PC-9 (cell line): ENCODE results near the gene FNDC5. TPM values are rescaled to one million over a fixed set of nuclear protein-coding genes. Genes with fewer than 3 reads are reported as not detected.
A peak's percentile ranks its signal among the peaks of the same experiment; 100 is the strongest.

Experiments used
- BruUV-seq: library from RNA; stranded (reverse); fragments of 400-500 nt; replicated peaks from 2 replicates; lab custom pipeline; 2021; lab: Mats Ljungman, UMichigan
- CTCF ChIA-PET: fragments of 300-600 bp; sonication (Branson Sonifier 250); formaldehyde crosslinking; loops from one replicate; lab custom pipeline; 2022; ENCODE audit warnings: antibody characterized with exemption; lab: Charles Lee
- POLR2A ChIA-PET: fragments of 300-600 bp; sonication (Branson Sonifier 250); formaldehyde crosslinking; loops from one replicate; lab custom pipeline; 2022; ENCODE audit warnings: antibody characterized with exemption; ENCODE audit not compliant: unreplicated experiment; lab: Charles Lee
- DNase-seq, 2 experiments: peaks; one replicate each; pipeline versions ENCODE4 v3.0.0 to v3.0.0-alpha.2; 2015 to 2022; ENCODE audit warnings: mixed read lengths in 1 of 2
- H2AFZ ChIP-seq: fragments of 200-600 bp; sonication (generic); 2 replicates; pipeline ENCODE4 v1.8.1; 2017; ENCODE audit warnings: antibody characterized with exemption
- H3F3A ChIP-seq: fragments of 200-600 bp; sonication (generic); 2 replicates; pipeline ENCODE4 v1.8.1; 2017; ENCODE audit warnings: antibody characterized with exemption, mild to moderate bottlenecking, low read depth; ENCODE audit not compliant: insufficient read depth
- H3K27ac ChIP-seq: fragments of 200-600 bp; sonication (generic); 2 replicates; pipeline ENCODE4 v1.6.1; 2016; ENCODE audit warnings: mixed run types
- H3K27me3 ChIP-seq: fragments of 200-600 bp; sonication (generic); 2 replicates; pipeline ENCODE4 v1.6.1; 2016; ENCODE audit warnings: low read depth, mixed run types; ENCODE audit not compliant: insufficient read depth
- H3K36me3 ChIP-seq: fragments of 200-600 bp; sonication (generic); 2 replicates; pipeline ENCODE4 v1.6.1; 2016; ENCODE audit warnings: low read depth, mixed run types
- H3K4me1 ChIP-seq: fragments of 200-600 bp; sonication (generic); replicated peaks from 2 replicates; pipeline ENCODE4 v1.6.1; 2016; ENCODE audit warnings: mixed run types; ENCODE audit not compliant: insufficient read depth
- H3K4me2 ChIP-seq: fragments of 200-600 bp; sonication (generic); 2 replicates; pipeline ENCODE4 v1.6.1; 2017; ENCODE audit warnings: mixed run types
- H3K4me3 ChIP-seq: fragments of 200-600 bp; sonication (generic); 2 replicates; pipeline ENCODE4 v1.6.1; 2016; ENCODE audit warnings: mixed run types
- H3K79me2 ChIP-seq: fragments of 200-600 bp; sonication (generic); 2 replicates; pipeline ENCODE4 v1.6.1; 2017; ENCODE audit warnings: low read depth, mixed run types
- H3K9me2 ChIP-seq: fragments of 200-600 bp; sonication (generic); 2 replicates; pipeline ENCODE4 v1.8.1; 2017; ENCODE audit warnings: mild to moderate bottlenecking; ENCODE audit not compliant: insufficient read depth
- H3K9me3 ChIP-seq: fragments of 200-600 bp; sonication (generic); 2 replicates; pipeline ENCODE4 v1.8.1; 2016; ENCODE audit warnings: low read depth; ENCODE audit not compliant: insufficient read depth
- H4K20me1 ChIP-seq: fragments of 200-600 bp; sonication (generic); 2 replicates; pipeline ENCODE4 v1.8.1; 2017; ENCODE audit not compliant: insufficient read depth
- EZH2 ChIP-seq: fragments of 200-600 bp; sonication (generic); IDR thresholded peaks from 2 replicates; pipeline ENCODE4 v1.8.0; 2017; ENCODE audit warnings: antibody characterized with exemption, low read depth
- intact Hi-C: fragments of 100-400 bp; cut with micrococcal nuclease; formaldehyde crosslinking; loops from one replicate; pipeline ENCODE4 v1.10.0; 2022; ENCODE audit not compliant: unreplicated experiment
- total RNA-seq: library from RNA; stranded (reverse); gene quantifications from 2 replicates; pipeline ENCODE4 v1.2.3, GENCODE V29; 2021
- TF ChIP-seq, protein P1 (sequence below): fragments of 200-600 bp; sonication (generic); conservative IDR thresholded peaks from 2 replicates; pipeline ENCODE4 v1.6.1; 2017; ENCODE audit warnings: mixed run types, antibody characterized with exemption, mild to moderate bottlenecking, moderate library complexity

Gene FNDC5
- total RNA-seq, 1 experiment from 2014 or later = not detected

DNA sequence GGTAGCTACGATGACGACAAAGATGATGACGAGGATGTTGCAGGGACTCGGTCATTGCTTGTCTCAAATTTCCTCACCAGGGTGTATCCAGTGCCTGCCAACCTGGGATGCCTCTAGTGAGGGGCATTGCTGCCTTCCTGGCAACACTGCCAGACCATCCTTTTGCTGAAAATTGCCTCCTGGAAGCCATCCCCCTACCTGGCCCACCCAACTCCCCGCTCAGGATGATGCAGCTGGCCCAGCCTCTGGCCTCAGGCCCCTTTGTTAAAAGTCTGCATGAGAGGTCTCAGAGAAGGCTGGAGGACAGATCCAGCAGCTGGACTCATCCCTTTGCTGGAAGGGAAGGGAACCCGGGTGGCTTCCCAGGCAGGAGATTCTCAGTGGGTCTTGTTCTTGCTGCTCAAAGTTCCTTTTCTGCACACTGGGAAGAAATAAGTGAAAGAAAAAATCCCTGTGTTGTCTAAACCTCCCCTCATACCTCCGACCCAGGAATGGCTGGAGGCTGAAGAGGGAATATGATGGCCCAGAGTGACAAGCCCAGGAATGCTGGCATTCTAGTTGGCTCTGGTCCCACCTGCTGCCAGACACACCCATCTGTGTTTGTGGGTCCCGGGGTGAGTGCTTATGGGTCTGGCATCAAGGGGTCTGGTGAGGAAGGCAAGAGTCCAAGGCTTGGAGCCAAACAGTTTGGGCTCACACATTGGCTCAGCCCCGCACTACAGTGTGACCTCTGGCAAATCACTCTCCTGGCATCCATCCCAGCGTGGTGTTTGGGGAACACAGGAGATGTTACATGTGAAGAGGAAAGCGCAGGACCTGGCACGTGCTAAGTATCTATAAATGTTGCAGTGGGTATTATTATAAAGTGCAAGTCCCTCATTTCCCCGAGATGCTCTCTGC lies 6.7 kb upstream of the FNDC5 start:
- ChIA-PET POLR2A (no interaction called here), CTCF (interaction anchor here (0.5 to 0.9 kb wide), 2 partner anchors 21 to 70 kb away, joined by 3 to 5 read pairs; no protein-coding TSS in a partner anchor)
- Histone ChIP-seq H4K20me1 (no peaks in the 10 kb centered on the region), H3K79me2 (no peaks in the 10 kb centered on the region), H3K36me3 (no peaks in the 10 kb centered on the region), H2AFZ (no peak overlapping the region), H3K4me1 (no peaks in the 10 kb centered on the region), H3F3A (peaks cover 10% of the 10 kb centered on the region; the same call in 1 of the 2 replicates), H3K9me2 (no peaks in the 10 kb centered on the region), H3K4me2 (no peak overlapping the region), H3K9me3 (no peaks in the 10 kb centered on the region), H3K27me3 (no peaks in the 10 kb centered on the region), H3K27ac (no peak overlapping the region), H3K4me3 (no peak overlapping the region)
- TF ChIP-seq, protein P1, sequence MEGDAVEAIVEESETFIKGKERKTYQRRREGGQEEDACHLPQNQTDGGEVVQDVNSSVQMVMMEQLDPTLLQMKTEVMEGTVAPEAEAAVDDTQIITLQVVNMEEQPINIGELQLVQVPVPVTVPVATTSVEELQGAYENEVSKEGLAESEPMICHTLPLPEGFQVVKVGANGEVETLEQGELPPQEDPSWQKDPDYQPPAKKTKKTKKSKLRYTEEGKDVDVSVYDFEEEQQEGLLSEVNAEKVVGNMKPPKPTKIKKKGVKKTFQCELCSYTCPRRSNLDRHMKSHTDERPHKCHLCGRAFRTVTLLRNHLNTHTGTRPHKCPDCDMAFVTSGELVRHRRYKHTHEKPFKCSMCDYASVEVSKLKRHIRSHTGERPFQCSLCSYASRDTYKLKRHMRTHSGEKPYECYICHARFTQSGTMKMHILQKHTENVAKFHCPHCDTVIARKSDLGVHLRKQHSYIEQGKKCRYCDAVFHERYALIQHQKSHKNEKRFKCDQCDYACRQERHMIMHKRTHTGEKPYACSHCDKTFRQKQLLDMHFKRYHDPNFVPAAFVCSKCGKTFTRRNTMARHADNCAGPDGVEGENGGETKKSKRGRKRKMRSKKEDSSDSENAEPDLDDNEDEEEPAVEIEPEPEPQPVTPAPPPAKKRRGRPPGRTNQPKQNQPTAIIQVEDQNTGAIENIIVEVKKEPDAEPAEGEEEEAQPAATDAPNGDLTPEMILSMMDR = no peak
- TF ChIP-seq EZH2 = no peak
- intact Hi-C loops = loop anchor here (10.0 kb wide), 2 partner anchors 433 to 597 kb away; partner anchors contain the start of gene ZSCAN20
- no TSS peak for BruUV-seq
- no peak for DNase-seq

- intact Hi-C loops = loop anchor here (1.0 to 10.0 kb wide), 3 partner anchors 210 to 598 kb away; partner anchors contain the start of gene ZSCAN20
- H3F3A ChIP-seq = peaks cover 15% of the 10 kb centered on the region; the same call in 1 of the 2 replicates
- no peak overlapping the region for H3K27ac ChIP-seq
- POLR2A ChIA-PET = no interaction called here
- TF ChIP-seq, protein P1 = peak; percentile 91
- TF ChIP-seq EZH2 = no peak
- H3K9me3 ChIP-seq = no peaks in the 10 kb centered on the region
- H4K20me1 ChIP-seq = no peaks in the 10 kb centered on the region
- BruUV-seq = no TSS peak
- no peak overlapping the region for H3K4me3 ChIP-seq
- CTCF ChIA-PET = interaction anchor here (0.5 to 0.8 kb wide), 6 partner anchors 71 to 463 kb away, joined by 3 to 8 read pairs (median 3); no protein-coding TSS in a partner anchor
- H3K4me2 ChIP-seq = no peak overlapping the region
- DNase-seq = peak in 1 of 2 experiments; percentile 61
- H2AFZ ChIP-seq = no peak overlapping the region
- H3K36me3 ChIP-seq = no peaks in the 10 kb centered on the region
- no peaks in the 10 kb centered on the region for H3K4me1 ChIP-seq
- H3K79me2 ChIP-seq = no peaks in the 10 kb centered on the region
- peaks cover 6% of the 10 kb centered on the region; the same call in 1 of the 2 replicates for H3K27me3 ChIP-seq
- H3K9me2 ChIP-seq = no peaks in the 10 kb centered on the region
Measured at GRCh38 chr1:32876341-32877210, 5.9 kb upstream of the FNDC5 start.
